ENCODE data around the gene SPPL3.

GRCh38 chr12:120719072-120719471 is 185.1 kb downstream of the SPPL3 start:
- no peak for TF ChIP-seq CTCF (IDR thresholded peaks at IDR 0.05)
- TF ChIP-seq POLR2A (IDR thresholded peaks at IDR 0.05) = no peak
